Mammary microvascular endothelial cell (primary cell): ENCODE results near the gene GLI1. TPM values are rescaled to one million over a fixed set of nuclear protein-coding genes. Genes with fewer than 3 reads are reported as not detected.

ENCODE experiments used
- total RNA-seq: library from RNA; depleted of rRNA; stranded (reverse); fragments of >200 nt; gene quantifications from 2 replicates; pipeline ENCODE4 v1.2.3, GENCODE V29; 2015

The GLI1 gene
- not detected in 2 replicates for total RNA-seq

DNA sequence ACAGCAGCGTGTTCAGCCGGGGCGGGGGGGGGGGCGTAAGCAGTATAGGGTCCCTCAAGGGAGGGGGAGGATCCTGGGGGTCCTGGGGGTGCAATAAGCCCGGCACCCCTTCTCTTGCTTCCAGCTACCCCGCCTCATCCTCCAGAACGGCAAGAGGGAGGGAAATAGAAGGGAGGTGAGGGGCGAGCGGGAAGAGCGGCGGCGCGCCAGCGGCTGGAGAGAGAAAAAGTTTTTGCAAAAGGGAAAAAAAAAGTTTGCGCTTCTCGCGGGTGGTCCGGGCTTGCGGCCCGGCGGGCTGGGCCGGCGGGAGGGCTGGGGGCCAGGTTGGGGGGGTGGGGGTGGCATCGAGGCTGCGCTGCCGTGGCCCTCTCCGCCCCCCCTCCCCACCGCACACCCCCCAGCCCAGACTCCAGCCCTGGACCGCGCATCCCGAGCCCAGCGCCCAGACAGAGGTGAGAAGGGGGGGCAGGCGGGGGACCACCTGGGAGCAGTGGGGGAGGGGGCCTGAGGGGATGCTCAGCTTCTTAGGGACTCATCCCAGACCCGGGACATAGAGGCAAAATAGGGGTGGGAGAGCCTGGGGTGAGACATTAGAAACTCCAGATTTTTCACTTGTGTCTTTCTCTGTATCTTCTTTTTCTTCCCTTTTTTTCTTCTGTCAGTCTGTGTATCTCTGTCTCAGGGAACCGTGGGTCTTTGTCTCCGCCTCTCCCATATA lies at the start of gene GLI1:
Gene GLI1, plus strand, starts transcription at position 36 of the 718 bp plus-strand sequence. CDS start 3,907 bp downstream, outside the sequence.

DNA sequence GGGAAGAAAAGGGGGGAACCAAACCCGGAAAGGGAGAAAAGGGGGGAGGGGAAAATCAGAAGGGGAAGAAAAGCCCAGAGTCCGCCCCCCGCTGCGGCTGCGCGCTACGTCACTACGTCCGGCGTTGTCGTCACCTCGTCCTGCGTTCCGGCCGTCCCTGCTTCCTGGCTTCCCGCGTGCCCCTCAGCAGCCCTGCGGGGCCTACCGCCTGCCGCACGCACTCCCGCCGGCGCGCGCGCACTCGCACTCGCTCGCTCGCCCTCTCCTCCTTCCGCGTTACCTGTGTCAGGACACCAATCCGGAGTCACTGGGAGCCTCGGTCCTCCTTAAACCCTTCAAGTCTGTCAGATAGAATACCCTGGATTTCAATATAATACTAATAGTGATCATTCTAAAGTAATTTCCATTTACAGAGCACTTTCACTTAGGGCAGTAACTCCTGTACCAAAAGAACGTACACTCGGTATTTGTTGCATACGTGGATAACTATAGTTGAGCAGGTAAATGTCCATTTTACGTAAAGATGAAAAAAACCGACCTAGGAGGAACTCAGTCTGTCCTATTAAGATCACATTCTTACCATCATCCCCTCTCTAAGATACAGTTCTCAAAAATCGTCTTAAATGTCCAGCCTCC lies 28.5 kb upstream of the GLI1 start, which contains the start of gene R3HDM2:
Gene R3HDM2, minus strand, starts transcription at position 113 of the 636 bp plus-strand sequence. CDS start 120,615 bp downstream, outside the sequence.

GRCh38 chr12:57434517-57435223 lies 24.9 kb upstream of the GLI1 start, which contains the start of gene INHBC:
Gene INHBC (plus strand): TSS chr12:57434784. CDS start chr12:57434887, 103 bp downstream.

GRCh38 chr12:57454566-57455373 lies 4.8 kb upstream of the GLI1 start, which contains the start of gene INHBE:
Gene INHBE (plus strand): TSS chr12:57455307. CDS start chr12:57455537, 230 bp downstream.

DNA sequence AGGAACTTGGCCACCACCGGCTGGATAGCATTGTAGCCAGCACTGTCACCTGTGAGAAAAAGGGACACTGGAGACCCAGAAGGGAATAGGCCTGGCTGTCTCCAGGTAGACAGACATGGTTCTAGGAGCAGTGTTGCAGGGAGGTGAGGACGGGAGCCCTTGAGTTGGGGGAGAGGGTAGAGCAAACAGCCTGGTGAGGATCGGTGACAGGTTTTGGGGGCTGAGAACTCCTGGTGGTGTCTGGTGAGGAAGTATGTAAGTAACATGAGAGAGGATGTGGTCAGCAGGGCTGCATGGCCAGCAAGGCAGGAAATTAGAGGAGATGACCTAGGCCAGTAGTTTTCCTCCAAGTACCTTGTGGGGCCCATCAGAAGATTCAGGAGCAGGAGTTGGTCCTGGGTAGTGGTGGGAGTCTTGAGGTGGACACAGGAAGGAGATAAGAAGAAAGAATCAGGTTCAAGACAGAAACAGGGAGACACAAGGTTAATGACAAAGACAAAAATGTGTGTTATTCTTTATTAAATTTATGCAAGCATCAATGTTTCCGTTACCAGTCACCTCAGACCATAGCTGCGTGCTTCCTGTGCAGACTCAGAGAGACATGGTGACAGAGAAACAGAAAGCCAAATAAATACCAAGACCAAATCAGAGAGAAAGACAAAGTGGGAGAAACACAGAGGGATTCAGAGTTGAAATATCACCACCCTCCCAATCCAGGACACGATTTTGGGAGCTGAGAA lies 20.0 kb downstream of the GLI1 start, which contains the start of gene ARHGAP9:
Gene ARHGAP9, minus strand, starts transcription at position 491 of the 740 bp plus-strand sequence. Its CDS starts 460 bp downstream, at position 31.

DNA sequence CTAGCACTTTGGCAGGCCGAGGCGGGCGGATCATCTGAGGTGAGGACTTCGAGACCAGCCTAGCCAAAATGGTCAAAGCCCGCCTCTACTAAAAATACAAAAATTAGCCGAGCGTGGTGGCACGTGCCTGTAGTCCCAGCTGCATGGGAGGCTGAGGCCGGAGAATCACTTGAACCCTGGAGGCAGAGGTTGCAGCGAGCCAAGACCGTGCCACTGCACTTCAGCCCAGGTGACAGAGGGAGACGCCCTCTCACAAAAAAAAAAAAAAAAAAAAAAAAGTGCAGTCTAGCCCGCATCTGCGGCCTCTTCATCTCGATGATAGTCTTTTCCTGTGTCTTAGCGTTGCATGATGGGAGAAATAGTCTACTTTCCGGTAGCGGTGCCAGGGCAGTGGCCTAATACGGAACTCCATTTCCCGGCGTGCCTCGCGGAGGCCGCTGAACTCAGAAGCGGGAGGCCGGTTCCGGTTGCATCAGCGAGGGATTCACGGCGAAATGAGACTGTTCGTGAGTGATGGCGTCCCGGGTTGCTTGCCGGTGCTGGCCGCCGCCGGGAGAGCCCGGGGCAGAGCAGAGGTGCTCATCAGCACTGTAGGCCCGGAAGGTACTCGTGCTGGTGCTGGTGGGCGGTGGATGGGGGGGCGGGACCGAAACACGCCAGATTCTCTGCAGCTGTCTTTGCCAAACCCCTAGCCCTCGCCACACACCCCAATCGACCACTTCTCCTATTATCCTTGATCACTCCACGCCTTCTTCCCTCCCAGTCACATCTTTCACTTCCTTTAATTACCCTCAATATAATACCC lies 28.2 kb downstream of the GLI1 start, which contains the start of gene MARS1:
Gene MARS1, plus strand, starts transcription at position 472 of the 805 bp plus-strand sequence. Its CDS starts 23 bp downstream, at position 495.

GRCh38 chr12:57520053-57520818 lies 60.7 kb downstream of the GLI1 start, which contains the start of gene DDIT3:
Gene DDIT3 (minus strand): TSS chr12:57520514. CDS start chr12:57517406, 3,108 bp downstream.

Other genes with a start within 250 kb of the GLI1 start
- not detected in 2 replicates for gene NXPH4, start 243.0 kb upstream of the GLI1 start, total RNA-seq
- gene SHMT2, start 230.1 kb upstream of the GLI1 start, total RNA-seq, result 113 and 130 TPM in 2 replicates
- not detected in 2 replicates for gene STAC3, start 208.6 kb upstream of the GLI1 start, total RNA-seq
- 9.6 TPM in 2 replicates for gene R3HDM2, start 28.7 kb upstream of the GLI1 start, total RNA-seq
- not detected in 2 replicates for gene INHBC, start 25.0 kb upstream of the GLI1 start, total RNA-seq
- 0.05 TPM in 1 of 2 replicates, not detected in the other for gene INHBE, start 4.5 kb upstream of the GLI1 start, total RNA-seq
- not detected in 2 replicates for gene ARHGAP9, start 20.1 kb downstream of the GLI1 start, total RNA-seq
- 101 and 103 TPM in 2 replicates for gene MARS1, start 28.3 kb downstream of the GLI1 start, total RNA-seq
- 12.1 and 15.1 TPM in 2 replicates for gene DDIT3, start 60.7 kb downstream of the GLI1 start, total RNA-seq
- gene MBD6, start 63.0 kb downstream of the GLI1 start, total RNA-seq, result 5.1 and 10.9 TPM in 2 replicates
- gene DCTN2, start 87.4 kb downstream of the GLI1 start, total RNA-seq, result 196 and 201 TPM in 2 replicates
- gene KIF5A, start 90.3 kb downstream of the GLI1 start, total RNA-seq, result 0.07 TPM in 1 of 2 replicates, not detected in the other
- gene PIP4K2C, start 131.4 kb downstream of the GLI1 start, total RNA-seq, result 4.7 and 5.6 TPM in 2 replicates
- 0.40 and 2.0 TPM in 2 replicates for gene DTX3, start 145.0 kb downstream of the GLI1 start, total RNA-seq
- 0.07 and 0.15 TPM in 2 replicates for gene ARHGEF25, start 151.7 kb downstream of the GLI1 start, total RNA-seq
- 0.13 TPM in 1 of 2 replicates, not detected in the other for gene B4GALNT1, start 173.4 kb downstream of the GLI1 start, total RNA-seq
- gene OS9, start 234.3 kb downstream of the GLI1 start, total RNA-seq, result 185 and 229 TPM in 2 replicates